OCI-LY7 (cell line): ENCODE results near the gene CERS6.

Experiments
- CTCF ChIP-seq: fragments of 200-600 bp; sonication (generic); conservative IDR thresholded peaks from 2 replicates; pipeline ENCODE4 v1.5.1; 2014; ENCODE audit warnings: mild to moderate bottlenecking, antibody characterized with exemption, low read length, moderate library complexity, mixed read lengths
- EZH2phosphoT487 ChIP-seq: fragments of 200-600 bp; sonication (generic); IDR thresholded peaks from 2 replicates; pipeline ENCODE4 v1.6.1; 2018; ENCODE audit warnings: low read depth, borderline replicate concordance, mild to moderate bottlenecking, mixed run types, antibody characterized with exemption, low read length, moderate library complexity, mixed read lengths

DNA sequence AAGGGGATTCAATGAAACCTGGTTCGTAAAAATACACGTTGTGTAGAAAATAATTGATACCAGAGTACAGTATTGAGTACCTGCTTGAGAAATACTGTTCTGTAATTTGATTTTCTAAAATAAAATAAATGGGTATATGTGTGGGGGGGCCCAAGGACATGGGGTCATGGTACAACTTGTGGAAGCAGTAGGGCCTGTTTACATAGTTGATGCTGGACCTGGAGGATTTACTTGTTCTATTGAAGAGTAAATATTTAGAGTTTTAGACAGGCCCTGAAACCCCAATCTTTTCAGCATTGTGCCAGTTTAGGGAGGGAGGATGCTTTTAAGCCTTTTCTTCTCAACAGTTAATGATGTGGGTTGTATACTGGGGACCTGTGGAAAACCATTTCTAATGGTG, 11.7 kb downstream of the CERS6 start:
- TF ChIP-seq CTCF (no peak), EZH2phosphoT487 (no peak)
